Natural killer cell treated with Interleukin-12 subunit alpha and Interleukin-12 subunit beta and Interleukin-15 and Interleukin-18, amount 100 ng/mL, for 72 hours (primary cell): ENCODE data around the gene SMPD2. TPM values are rescaled to one million over a fixed set of nuclear protein-coding genes. Genes with fewer than 3 reads are reported as not detected.

Experiments used
- ATAC-seq, 2 donors: fragments of 150-1000 bp; cut with Tn5 transposase in 1 of 2; sonication (Bioruptor Pico), chemical (Tn5 transposase) in 1 of 2; 2 replicates each; pipeline ENCODE4 v1.10.0; 2021
- DNase-seq: peaks from one replicate; pipeline ENCODE4 v3.0.0; 2022; ENCODE audit warnings: low spot score
- H3K27ac Mint-ChIP-seq, 2 donors: 1 replicate in 1 of 2; 2 replicates in 1 of 2; pipeline ENCODE4 v1.8.0; 2022; ENCODE audit warnings: mixed read lengths in 2 of 2, mild to moderate bottlenecking in 1 of 2, moderate library complexity in 1 of 2
- H3K27me3 Mint-ChIP-seq, 2 donors: 1 replicate in 1 of 2; 2 replicates in 1 of 2; pipeline ENCODE4 v1.8.0; 2022; ENCODE audit warnings: mixed read lengths in 2 of 2
- H3K36me3 Mint-ChIP-seq: one replicate; pipeline ENCODE4 v1.8.0; 2022; ENCODE audit warnings: mixed read lengths
- H3K4me1 Mint-ChIP-seq, 2 donors: 1 replicate in 1 of 2; 2 replicates in 1 of 2; pipeline ENCODE4 v1.8.0; 2022; ENCODE audit warnings: low read depth in 2 of 2, mixed read lengths in 2 of 2, mild to moderate bottlenecking in 1 of 2
- H3K4me3 Mint-ChIP-seq: one replicate; pipeline ENCODE4 v1.8.0; 2022; ENCODE audit warnings: mixed read lengths
- H3K9me3 Mint-ChIP-seq: 2 replicates; pipeline ENCODE4 v1.8.0; 2022; ENCODE audit warnings: mixed read lengths
- total RNA-seq, 2 donors: library from RNA; stranded (reverse); gene quantifications; one replicate each; pipeline ENCODE4 v1.2.3, GENCODE V29; 2022

The SMPD2 gene, protein sequence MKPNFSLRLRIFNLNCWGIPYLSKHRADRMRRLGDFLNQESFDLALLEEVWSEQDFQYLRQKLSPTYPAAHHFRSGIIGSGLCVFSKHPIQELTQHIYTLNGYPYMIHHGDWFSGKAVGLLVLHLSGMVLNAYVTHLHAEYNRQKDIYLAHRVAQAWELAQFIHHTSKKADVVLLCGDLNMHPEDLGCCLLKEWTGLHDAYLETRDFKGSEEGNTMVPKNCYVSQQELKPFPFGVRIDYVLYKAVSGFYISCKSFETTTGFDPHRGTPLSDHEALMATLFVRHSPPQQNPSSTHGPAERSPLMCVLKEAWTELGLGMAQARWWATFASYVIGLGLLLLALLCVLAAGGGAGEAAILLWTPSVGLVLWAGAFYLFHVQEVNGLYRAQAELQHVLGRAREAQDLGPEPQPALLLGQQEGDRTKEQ
- total RNA-seq = 10 to 100 TPM; 10.3 to 11.4 TPM

DNA sequence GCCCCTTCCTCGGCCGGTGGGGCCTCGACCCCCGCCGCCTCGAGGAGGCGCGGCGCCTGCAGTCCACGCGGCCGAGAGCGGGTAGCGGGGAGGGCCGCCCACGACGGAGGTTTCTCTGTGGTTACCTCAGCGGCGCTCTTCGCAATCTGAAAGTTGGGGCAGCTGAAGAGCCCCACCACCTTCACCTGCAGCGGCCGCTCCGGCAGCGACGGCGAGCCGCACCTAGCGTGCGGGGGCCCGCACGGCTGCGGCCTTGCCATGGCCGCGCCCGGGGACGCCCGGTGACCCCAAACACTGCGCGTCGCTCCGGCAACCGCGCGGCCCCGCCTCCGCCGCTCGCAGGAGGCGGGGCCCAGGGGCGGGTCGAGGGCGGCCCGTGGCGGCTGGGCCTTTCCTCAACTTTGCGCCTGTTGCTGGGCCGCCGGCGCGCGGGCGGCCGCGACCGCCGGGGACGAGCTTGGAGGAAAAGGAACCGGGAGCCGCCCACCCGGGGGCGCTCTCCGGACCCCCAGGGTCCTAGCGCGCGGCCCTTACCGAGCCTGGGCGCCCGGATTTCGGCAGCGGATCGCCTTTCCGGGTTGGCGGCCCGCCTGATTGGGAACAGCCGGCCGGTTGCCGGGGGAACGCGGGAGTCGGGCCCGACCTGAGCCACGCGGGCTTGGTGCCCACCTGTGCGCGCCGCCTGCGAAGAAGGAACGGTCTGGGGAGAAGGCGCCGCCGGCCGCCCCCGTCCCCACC lies at the start of gene SMPD2, which contains the start of gene PPIL6:
SMPD2 (plus strand) TSS at position 394 of the 738 bp plus-strand sequence. CDS start 398 bp downstream, outside the sequence.
PPIL6 (minus strand) TSS at position 298 of the 738 bp plus-strand sequence; CDS start at position 260, 38 bp downstream.
- H3K27ac Mint-ChIP-seq = peak within 1 kb of the TSS; percentile 70 to 77
- DNase-seq = peak; percentile 83
- H3K27me3 Mint-ChIP-seq = no peaks in the 10 kb centered on the region
- H3K4me1 Mint-ChIP-seq = peaks cover 14 to 19% of the 10 kb centered on the region in 2 donors
- no peaks in the 10 kb centered on the region for H3K9me3 Mint-ChIP-seq
- peak within 1 kb of the TSS; percentile 90 for H3K4me3 Mint-ChIP-seq
- peak; percentile 95 to 97 for ATAC-seq
- no peaks in the 10 kb centered on the region for H3K36me3 Mint-ChIP-seq

DNA sequence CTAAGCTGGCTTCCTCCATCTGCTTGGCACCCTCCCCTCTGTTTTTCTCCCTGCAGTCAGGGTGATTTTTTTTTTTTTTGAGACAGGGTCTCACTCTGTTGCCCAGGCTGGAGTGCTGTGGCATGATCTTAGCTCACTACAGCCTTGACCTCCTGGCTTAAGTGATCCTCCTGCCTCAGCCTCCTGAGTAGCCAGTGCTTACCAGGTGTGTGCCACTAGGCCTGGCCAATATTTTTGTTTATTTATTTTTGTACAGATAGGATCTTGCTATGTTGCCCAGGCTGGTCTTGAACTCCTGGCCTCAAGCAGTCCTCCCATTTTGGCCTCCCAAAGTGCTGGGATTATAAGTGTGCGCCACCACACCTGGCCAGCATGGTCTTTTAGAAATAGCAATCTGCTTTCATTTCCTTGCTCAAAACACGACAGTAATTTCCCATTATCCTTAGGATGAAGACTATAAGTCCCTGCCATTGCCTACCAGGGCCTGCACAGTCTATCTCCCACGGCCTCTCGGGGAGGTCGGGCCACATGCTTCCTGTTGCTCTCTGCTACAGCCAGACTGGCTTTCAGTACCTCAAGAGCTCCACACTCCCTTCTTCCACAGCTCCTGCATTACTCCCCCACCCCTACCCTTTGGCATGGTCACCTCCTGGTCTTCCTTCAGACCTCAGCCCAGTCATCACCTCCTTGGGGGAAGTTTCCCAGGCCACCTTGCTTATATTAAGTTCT lies 47.2 kb upstream of the SMPD2 start:
- ATAC-seq (no peak), DNase-seq (no peak)
- no peaks in the 10 kb centered on the region for H3K9me3 Mint-ChIP-seq
- H3K4me3 Mint-ChIP-seq = no peak overlapping the region
- peaks cover 7 to 8% of the 10 kb centered on the region in 2 donors for H3K27me3 Mint-ChIP-seq
- no peaks in the 10 kb centered on the region for H3K36me3 Mint-ChIP-seq
- H3K27ac Mint-ChIP-seq = peak overlapping the region in 1 of 2 donors; percentile 10
- peaks cover 5 to 6% of the 10 kb centered on the region in 2 donors for H3K4me1 Mint-ChIP-seq

DNA sequence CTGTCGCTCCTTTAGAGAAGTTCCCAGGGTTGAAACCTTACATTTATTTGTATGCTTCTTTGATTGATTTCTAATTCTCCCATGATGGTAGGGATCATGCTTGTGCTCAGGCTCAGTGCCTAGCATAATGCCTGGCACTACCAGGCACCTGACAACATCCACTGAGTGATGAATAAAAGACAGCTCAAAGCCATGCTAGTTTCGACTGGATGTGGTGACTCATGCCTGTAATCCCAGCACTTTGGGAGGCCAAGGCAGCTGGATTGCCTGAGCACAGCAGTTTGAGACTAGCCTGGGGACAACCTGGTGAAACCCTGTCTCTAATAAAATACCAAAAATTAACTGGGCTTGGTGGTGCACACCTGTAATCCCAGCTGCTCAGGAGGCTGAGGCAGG lies 46.6 kb upstream of the SMPD2 start:
- DNase-seq (no peak), ATAC-seq (no peak)
- Mint-ChIP-seq H3K4me3 (no peak overlapping the region), H3K9me3 (no peaks in the 10 kb centered on the region), H3K27ac (peak overlapping the region in 1 of 2 donors; percentile 10), H3K4me1 (peaks cover 5 to 6% of the 10 kb centered on the region in 2 donors), H3K36me3 (no peaks in the 10 kb centered on the region), H3K27me3 (peaks cover 7 to 8% of the 10 kb centered on the region in 2 donors)

DNA sequence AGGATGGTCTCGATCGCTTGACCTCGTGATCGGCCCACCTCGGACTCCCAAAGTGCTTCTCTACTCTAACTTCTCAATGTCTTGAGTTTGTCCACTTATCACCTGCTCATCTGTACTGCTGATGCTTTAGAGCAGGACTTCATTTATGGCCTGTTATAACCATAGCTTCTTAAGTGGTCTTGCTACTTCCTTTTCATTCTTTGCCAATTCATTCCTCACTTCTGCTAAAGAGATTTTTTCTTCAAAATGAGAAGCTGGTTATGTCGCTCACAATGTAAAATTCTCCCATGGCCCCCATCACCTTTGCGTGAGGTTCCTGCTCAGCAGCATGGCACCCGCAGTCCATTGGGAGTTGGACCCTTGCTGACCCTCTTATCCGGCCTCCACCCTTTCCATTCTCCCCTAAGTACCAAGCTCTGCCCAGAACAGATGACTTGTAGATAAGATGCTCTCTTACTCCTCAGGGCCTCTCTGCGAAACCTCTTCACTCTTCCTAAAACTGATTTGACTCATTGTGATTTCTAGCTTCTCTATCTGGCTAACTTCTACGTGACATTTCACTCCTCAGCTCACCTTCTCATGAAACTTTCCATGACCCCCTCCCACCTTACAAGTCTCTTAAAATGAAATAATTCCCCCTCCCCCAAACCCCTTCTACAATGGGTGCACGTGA lies 44.3 kb upstream of the SMPD2 start:
- no peak overlapping the region for H3K27ac Mint-ChIP-seq
- no peak for DNase-seq
- H3K4me1 Mint-ChIP-seq = no peaks in the 10 kb centered on the region
- no peak for ATAC-seq
- H3K36me3 Mint-ChIP-seq = no peaks in the 10 kb centered on the region
- peaks cover 7 to 8% of the 10 kb centered on the region in 2 donors for H3K27me3 Mint-ChIP-seq
- H3K9me3 Mint-ChIP-seq = no peaks in the 10 kb centered on the region
- H3K4me3 Mint-ChIP-seq = no peak overlapping the region

DNA sequence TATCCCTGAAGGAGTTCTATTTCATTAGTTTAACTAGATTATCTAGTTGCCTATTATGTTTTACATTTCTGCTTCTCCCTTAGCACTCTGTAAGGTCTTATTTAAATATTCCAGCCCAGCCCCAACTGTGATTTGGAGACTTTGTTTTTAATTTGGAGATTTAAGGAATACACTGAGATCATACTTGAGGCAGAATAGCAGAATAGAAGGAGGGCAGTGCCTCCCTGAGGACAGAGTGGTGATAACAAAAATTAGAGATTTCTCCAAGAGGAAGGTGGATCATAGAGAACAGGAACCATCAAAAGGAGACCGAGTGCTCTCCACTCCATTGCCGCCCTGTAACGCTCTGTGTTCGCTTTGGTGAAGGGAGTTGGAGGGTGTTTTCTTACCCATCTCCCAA lies 43.5 kb upstream of the SMPD2 start:
- Mint-ChIP-seq H3K36me3 (no peaks in the 10 kb centered on the region), H3K4me1 (no peaks in the 10 kb centered on the region), H3K27me3 (peaks cover 7 to 8% of the 10 kb centered on the region in 2 donors), H3K4me3 (no peak overlapping the region), H3K9me3 (no peaks in the 10 kb centered on the region), H3K27ac (no peak overlapping the region)
- ATAC-seq (no peak), DNase-seq (no peak)

DNA sequence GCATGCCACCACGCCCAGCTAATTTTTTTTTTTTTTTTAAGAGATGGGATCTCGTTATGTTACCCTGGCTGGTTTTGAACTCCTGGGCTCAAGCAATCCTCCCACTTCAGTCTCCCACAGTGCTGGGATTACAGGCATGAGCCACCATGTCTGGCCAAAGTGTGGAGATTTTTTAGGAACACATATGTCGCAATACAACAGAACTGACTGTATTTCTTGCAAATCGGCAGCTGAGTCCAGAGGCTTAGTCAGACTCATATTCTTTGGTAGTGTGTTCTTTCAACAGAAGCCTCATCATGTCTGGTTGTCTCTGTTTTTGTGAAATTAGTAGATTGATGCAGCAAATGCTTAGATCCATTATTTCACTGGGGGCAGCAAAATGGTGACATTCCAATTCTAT lies 34.3 kb upstream of the SMPD2 start:
- no peak overlapping the region for H3K4me3 Mint-ChIP-seq
- no peak for DNase-seq
- no peaks in the 10 kb centered on the region for H3K27me3 Mint-ChIP-seq
- H3K27ac Mint-ChIP-seq = no peak overlapping the region
- no peaks in the 10 kb centered on the region for H3K9me3 Mint-ChIP-seq
- no peak for ATAC-seq
- no peaks in the 10 kb centered on the region for H3K4me1 Mint-ChIP-seq
- no peaks in the 10 kb centered on the region for H3K36me3 Mint-ChIP-seq

DNA sequence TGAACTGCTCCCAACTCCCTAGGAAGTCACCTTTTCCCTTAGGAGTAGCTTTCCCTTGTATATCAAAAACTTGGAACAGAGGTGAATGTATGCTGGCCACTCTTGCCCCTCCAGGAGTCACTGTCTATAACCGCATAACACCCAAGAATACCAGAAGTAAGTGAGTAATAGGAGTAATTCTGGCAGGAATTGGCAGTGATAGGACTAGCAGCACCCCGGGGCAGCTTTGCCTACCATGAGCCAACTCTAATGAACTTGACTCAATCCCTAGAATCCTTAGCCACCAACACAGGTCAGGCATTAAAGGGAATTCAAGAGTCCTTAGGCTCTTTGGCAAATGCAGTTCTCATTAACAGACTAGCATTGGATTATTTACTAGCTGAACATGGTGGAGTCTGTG lies 29.5 kb upstream of the SMPD2 start:
- Mint-ChIP-seq H3K36me3 (no peaks in the 10 kb centered on the region), H3K27me3 (peaks cover 0 to 5% of the 10 kb centered on the region in 2 donors)
- DNase-seq = no peak

DNA sequence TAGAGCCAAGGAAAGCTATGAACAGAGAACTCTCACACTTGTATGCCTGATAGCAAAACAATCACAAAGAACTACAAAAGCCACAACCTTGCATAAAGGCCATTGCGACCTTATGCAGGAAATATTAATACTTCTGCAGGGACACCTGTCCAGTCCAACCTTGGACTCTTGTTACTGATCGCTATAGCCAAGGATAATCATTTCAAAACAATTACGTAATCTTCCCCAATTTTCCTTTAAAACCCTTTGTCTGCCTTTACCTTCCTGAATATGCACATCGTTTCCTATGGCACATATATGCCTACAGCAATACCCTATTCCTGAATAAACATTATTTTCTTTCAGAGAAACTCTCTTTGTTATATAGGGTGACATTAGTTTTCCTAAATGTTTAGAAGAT lies 22.9 kb upstream of the SMPD2 start:
- Mint-ChIP-seq H3K4me3 (no peak overlapping the region), H3K27me3 (no peaks in the 10 kb centered on the region), H3K36me3 (no peaks in the 10 kb centered on the region), H3K4me1 (no peaks in the 10 kb centered on the region), H3K9me3 (no peaks in the 10 kb centered on the region), H3K27ac (no peak overlapping the region)
- DNase-seq (no peak), ATAC-seq (no peak)

More for the DNA sequence above, 29.5 kb upstream of the SMPD2 start:
- ATAC-seq = no peak
- Mint-ChIP-seq H3K27ac (no peak overlapping the region), H3K4me1 (no peaks in the 10 kb centered on the region), H3K9me3 (no peaks in the 10 kb centered on the region), H3K4me3 (no peak overlapping the region)

DNA sequence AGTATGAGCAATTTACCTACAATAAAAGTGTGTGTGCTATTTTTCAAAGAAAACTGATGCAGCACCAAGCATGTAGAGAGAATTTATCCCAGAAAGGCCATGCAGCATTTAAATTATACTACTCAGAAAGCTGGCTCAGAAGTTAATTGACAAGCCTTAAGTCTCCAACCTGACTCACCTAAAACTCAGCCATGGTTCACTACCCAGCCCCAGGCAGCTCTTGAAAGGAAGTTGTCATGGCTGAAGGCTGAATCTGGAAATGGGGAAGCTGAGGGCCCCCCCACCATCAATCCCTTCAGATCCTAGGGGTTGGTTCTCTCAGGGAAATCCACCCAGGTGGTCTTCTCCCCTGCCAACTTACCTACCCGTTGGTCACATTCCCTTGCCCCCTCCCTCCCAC lies 19.8 kb upstream of the SMPD2 start:
- Mint-ChIP-seq H3K27me3 (no peaks in the 10 kb centered on the region), H3K9me3 (no peaks in the 10 kb centered on the region), H3K4me1 (peaks cover 0 to 2% of the 10 kb centered on the region in 2 donors), H3K27ac (no peak overlapping the region), H3K4me3 (no peak overlapping the region), H3K36me3 (no peaks in the 10 kb centered on the region)
- no peak for DNase-seq
- ATAC-seq = no peak

DNA sequence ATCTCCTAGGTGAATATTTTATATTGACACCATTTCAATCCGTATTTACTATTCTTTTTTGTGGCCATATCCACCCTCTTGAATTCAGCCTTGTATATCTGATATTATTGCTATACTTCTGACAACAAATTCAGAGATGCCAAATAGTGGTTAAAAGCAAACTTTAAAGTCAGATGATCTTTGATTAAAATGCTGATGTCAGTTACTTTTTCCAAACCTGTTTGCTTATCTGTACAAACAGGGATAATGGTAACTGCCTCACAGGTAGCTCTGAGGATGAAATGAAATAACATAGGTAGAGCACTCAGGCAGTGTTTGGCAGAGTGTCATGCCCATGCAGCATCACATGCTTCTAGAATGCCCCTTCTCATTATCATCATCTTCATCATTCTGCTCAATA lies 19.3 kb upstream of the SMPD2 start:
- no peaks in the 10 kb centered on the region for H3K27me3 Mint-ChIP-seq
- H3K36me3 Mint-ChIP-seq = no peaks in the 10 kb centered on the region
- no peak for DNase-seq
- H3K27ac Mint-ChIP-seq = no peak overlapping the region
- peaks cover 0 to 2% of the 10 kb centered on the region in 2 donors for H3K4me1 Mint-ChIP-seq
- H3K4me3 Mint-ChIP-seq = no peak overlapping the region
- ATAC-seq = no peak
- no peaks in the 10 kb centered on the region for H3K9me3 Mint-ChIP-seq

DNA sequence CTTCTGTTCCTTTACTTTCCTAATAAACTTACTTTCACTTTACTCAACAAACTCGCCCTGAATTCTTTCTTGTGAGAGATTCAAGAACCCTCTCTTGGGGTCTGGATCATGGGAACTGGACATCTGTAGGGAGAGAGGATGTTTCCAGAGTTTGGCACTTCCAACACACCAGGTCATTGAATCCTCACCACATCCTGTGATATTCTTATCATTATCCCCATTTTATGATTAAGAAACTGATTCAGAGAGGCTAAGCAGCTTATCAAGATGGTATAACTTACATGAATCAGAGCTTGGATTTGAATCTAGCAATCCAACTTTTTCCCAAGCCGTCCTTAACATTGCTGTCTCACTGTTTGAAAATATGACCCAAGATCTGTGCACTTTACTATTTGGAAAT lies 15.6 kb upstream of the SMPD2 start:
- no peaks in the 10 kb centered on the region for H3K36me3 Mint-ChIP-seq
- peaks cover 7 to 9% of the 10 kb centered on the region in 2 donors for H3K27me3 Mint-ChIP-seq
- no peak overlapping the region for H3K4me3 Mint-ChIP-seq
- H3K9me3 Mint-ChIP-seq = no peaks in the 10 kb centered on the region
- no peak for DNase-seq
- no peak overlapping the region for H3K27ac Mint-ChIP-seq
- H3K4me1 Mint-ChIP-seq = peaks cover 0 to 2% of the 10 kb centered on the region in 2 donors
- ATAC-seq = no peak

DNA sequence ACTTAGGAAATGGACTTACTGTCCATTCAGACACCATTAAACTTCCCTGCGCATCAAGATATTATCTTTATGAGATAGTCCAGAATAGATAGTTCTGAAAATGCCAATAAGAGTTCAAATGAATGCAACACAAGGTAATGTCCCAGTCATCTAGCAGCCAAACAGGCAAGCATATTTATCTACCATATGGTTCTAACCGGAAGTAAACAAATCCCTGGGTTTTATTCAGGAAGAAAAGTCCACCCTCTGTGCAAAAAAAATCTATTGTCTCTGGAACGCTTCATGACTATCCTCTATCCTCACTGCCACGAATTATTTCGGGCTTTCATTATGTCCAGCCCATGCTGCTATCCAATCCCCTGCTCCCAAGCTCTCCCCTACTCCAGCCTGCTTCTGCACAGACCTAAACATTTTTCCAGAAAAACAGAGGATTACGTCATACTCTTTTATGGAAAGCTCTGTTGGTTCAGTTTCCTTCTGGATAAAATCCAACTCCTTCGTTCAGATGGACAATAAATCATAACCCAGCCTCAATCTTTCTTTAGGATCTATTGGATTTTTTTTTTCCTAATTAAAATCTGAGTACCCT lies 11.5 kb upstream of the SMPD2 start:
- no peak for ATAC-seq
- Mint-ChIP-seq H3K4me3 (no peak overlapping the region), H3K9me3 (no peaks in the 10 kb centered on the region), H3K4me1 (peaks cover 0 to 2% of the 10 kb centered on the region in 2 donors), H3K36me3 (no peaks in the 10 kb centered on the region), H3K27ac (no peak overlapping the region), H3K27me3 (peaks cover 9 to 17% of the 10 kb centered on the region in 2 donors)
- DNase-seq = no peak

DNA sequence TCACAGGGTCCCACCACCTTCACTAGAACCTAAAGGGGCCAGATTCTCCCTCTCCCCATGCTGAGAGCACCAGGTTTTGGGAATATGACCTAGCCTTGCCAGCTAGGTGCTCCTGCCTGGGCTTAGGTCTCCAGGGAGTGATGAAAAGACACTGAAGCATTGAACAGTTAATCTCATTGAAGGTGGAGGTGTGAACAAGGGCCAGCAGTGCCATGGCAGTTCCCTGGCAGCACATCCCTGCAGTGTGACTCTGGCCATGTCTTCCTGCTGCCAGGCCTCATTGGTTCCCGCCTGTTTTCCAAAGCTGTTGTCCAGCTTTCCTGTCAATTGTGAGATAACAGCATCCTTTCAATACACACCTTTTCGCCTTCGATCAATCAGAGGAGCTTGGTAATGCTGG lies 11.0 kb upstream of the SMPD2 start:
- H3K4me1 Mint-ChIP-seq = peaks cover 0 to 2% of the 10 kb centered on the region in 2 donors
- ATAC-seq = no peak
- no peaks in the 10 kb centered on the region for H3K9me3 Mint-ChIP-seq
- peaks cover 9 to 17% of the 10 kb centered on the region in 2 donors for H3K27me3 Mint-ChIP-seq
- no peak overlapping the region for H3K27ac Mint-ChIP-seq
- DNase-seq = no peak
- H3K36me3 Mint-ChIP-seq = no peaks in the 10 kb centered on the region
- no peak overlapping the region for H3K4me3 Mint-ChIP-seq
